Measurements from ENCODE around the gene NCOA5.
A peak's percentile ranks its signal among the peaks of the same experiment; 100 is the strongest.

NCOA5 gene

DNA sequence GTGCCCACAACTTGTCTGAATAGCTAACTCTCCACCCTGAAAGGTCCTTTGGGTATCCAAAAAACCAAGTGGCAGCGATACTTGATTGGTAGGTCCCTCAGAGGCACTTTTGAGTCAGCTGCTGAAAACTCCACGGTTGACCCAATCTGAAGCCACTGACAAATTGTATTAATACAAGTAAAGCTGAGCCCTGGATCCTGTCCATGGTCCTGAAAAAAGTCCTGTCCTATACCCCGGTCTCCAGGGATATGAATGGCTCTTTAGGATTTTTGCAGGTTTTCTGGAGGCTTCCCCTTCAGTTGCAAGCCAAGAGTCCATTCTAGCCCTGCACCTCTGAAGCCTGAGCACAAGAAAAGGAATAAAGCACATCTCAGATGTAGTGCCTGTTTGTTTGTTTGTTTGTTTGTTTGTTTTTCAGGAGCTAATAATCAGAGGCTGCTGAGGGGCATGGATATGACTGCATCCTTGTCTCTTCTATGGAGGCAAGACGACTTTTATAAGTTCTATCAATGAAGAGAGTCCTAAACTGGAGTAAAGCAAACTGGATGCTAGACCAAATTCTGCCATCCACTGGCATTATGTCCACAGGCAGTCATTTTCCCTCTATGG lies 62.4 kb downstream of the NCOA5 start:
- no peaks in the 10 kb centered on the region for H3K9me3 ChIP-seq (replicated peaks in 1 of 2; ENCODE audit: control insufficient read depth in 2 of 2, insufficient read depth in 1 of 2, low read depth in 1 of 2, low read length in 2 of 2)
- WGBS, 2 donors (ENCODE audit: extremely low coverage in 2 of 2, insufficient read length in 2 of 2, insufficient replicate concordance in 1 of 2) = no CpG with 5 or more reads among the region's 4 CpGs
- peak; percentile 78 for DNase-seq (ENCODE audit: low spot score)
- no peak overlapping the region for H2AK5ac ChIP-seq (ENCODE audit: low read depth, low read length)
- no peak overlapping the region for H3K14ac ChIP-seq (ENCODE audit: low read length)
- H4K91ac ChIP-seq (ENCODE audit: low read depth, low read length, poor library complexity) = no peak overlapping the region
- H3K79me1 ChIP-seq (ENCODE audit: low read depth, low read length) = no peaks in the 10 kb centered on the region
- H3K4me1 ChIP-seq (ENCODE audit: control insufficient read depth in 2 of 2, insufficient read depth in 1 of 2, low read depth in 1 of 2, low read length in 2 of 2) = peaks cover 6 to 9% of the 10 kb centered on the region in 2 donors
- no peak overlapping the region for H3K9ac ChIP-seq (ENCODE audit: low read depth, low read length, poor library complexity)
- H3K4me2 ChIP-seq (ENCODE audit: insufficient read depth, low read length, poor library complexity, severe bottlenecking) = no peak overlapping the region
- no peak overlapping the region for H3K23ac ChIP-seq (ENCODE audit: low read depth, low read length, poor library complexity)
- no peak overlapping the region for H3K4me3 ChIP-seq (ENCODE audit: low read length in 2 of 2)
- no peak overlapping the region for H2BK15ac ChIP-seq (ENCODE audit: low read length)
- no peaks in the 10 kb centered on the region for H3K36me3 ChIP-seq (replicated peaks in 1 of 2; ENCODE audit: control insufficient read depth in 2 of 2, insufficient read depth in 2 of 2, low read length in 2 of 2)
- H3K18ac ChIP-seq (ENCODE audit: low read length) = no peak overlapping the region
- no peak overlapping the region for H3K27ac ChIP-seq (replicated peaks; ENCODE audit: low read length)
- no peak overlapping the region for H2AFZ ChIP-seq (ENCODE audit: low read length)
- H2BK5ac ChIP-seq (ENCODE audit: low read length) = no peak overlapping the region
- no peak overlapping the region for H4K8ac ChIP-seq (ENCODE audit: low read depth, low read length)
- H3K27me3 ChIP-seq (ENCODE audit: control insufficient read depth in 3 of 3, insufficient read depth in 3 of 3, low read depth in 1 of 3, low read length in 3 of 3) = peaks cover 11 to 76% (median 53%) of the 10 kb centered on the region in 3 experiments
- H2BK12ac ChIP-seq (ENCODE audit: low read length) = no peak overlapping the region
- no peak overlapping the region for H2BK120ac ChIP-seq (ENCODE audit: low read depth, low read length)
- H3K4ac ChIP-seq (ENCODE audit: low read length) = no peak overlapping the region

DNA sequence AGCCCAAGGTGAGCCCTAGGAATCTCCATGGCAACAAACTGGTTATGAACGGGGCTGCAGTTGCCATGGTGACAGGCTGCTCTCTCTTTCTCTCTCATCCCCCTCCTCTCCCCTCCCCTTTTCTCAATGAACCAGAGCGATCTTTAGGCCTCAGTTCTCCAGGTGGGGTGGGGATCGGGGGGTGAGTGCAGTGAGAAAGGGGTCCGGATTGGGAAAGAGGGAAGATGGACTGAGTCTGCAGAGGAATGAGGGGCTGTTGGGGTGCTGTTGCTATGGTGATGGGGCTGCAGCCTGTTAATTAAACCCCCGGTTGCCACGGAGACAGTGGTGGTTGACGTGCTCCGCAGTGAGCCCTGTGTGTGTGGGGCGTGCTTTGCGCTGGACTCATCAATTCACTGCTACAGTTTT lies 64.4 kb downstream of the NCOA5 start:
- Histone ChIP-seq H3K4me2 (ENCODE audit: insufficient read depth, low read length, poor library complexity, severe bottlenecking) (no peak overlapping the region), H2AK5ac (ENCODE audit: low read depth, low read length) (no peak overlapping the region), H2BK120ac (ENCODE audit: low read depth, low read length) (no peak overlapping the region), H3K14ac (ENCODE audit: low read length) (no peak overlapping the region), H3K23ac (ENCODE audit: low read depth, low read length, poor library complexity) (no peak overlapping the region), H3K27me3 (ENCODE audit: control insufficient read depth in 3 of 3, insufficient read depth in 3 of 3, low read depth in 1 of 3, low read length in 3 of 3) (peaks cover under 1 to 56% (median 34%) of the 10 kb centered on the region in 3 experiments), H3K4ac (ENCODE audit: low read length) (no peak overlapping the region), H3K9ac (ENCODE audit: low read depth, low read length, poor library complexity) (no peak overlapping the region), H3K79me1 (ENCODE audit: low read depth, low read length) (no peaks in the 10 kb centered on the region), H2BK5ac (ENCODE audit: low read length) (peak overlapping the region; percentile 47), H3K9me3 (replicated peaks in 1 of 2; ENCODE audit: control insufficient read depth in 2 of 2, insufficient read depth in 1 of 2, low read depth in 1 of 2, low read length in 2 of 2) (no peaks in the 10 kb centered on the region), H3K4me3 (ENCODE audit: low read length in 2 of 2) (no peak overlapping the region), H4K8ac (ENCODE audit: low read depth, low read length) (no peak overlapping the region), H2BK15ac (ENCODE audit: low read length) (no peak overlapping the region), H3K36me3 (replicated peaks in 1 of 2; ENCODE audit: control insufficient read depth in 2 of 2, insufficient read depth in 2 of 2, low read length in 2 of 2) (no peaks in the 10 kb centered on the region), H3K18ac (ENCODE audit: low read length) (no peak overlapping the region), H2BK12ac (ENCODE audit: low read length) (no peak overlapping the region), H3K4me1 (ENCODE audit: control insufficient read depth in 2 of 2, insufficient read depth in 1 of 2, low read depth in 1 of 2, low read length in 2 of 2) (peaks cover 7 to 15% of the 10 kb centered on the region in 2 donors), H2AFZ (ENCODE audit: low read length) (no peak overlapping the region), H3K27ac (replicated peaks; ENCODE audit: low read length) (no peak overlapping the region), H4K91ac (ENCODE audit: low read depth, low read length, poor library complexity) (no peak overlapping the region)
- no CpG with 5 or more reads among the region's 10 CpGs for WGBS, 2 donors (ENCODE audit: extremely low coverage in 2 of 2, insufficient read length in 2 of 2, insufficient replicate concordance in 1 of 2)
- DNase-seq (ENCODE audit: low spot score) = no peak

GRCh38 chr20:46023999-46024398 lies 65.8 kb downstream of the NCOA5 start:
- no peak overlapping the region for H3K27ac ChIP-seq (replicated peaks; ENCODE audit: low read length)
- no peak overlapping the region for H3K14ac ChIP-seq (ENCODE audit: low read length)
- no peak overlapping the region for H2BK5ac ChIP-seq (ENCODE audit: low read length)
- no peak for DNase-seq (ENCODE audit: low spot score)
- peaks cover 7 to 15% of the 10 kb centered on the region in 2 donors for H3K4me1 ChIP-seq (ENCODE audit: control insufficient read depth in 2 of 2, insufficient read depth in 1 of 2, low read depth in 1 of 2, low read length in 2 of 2)
- H3K18ac ChIP-seq (ENCODE audit: low read length) = no peak overlapping the region
- H3K4me2 ChIP-seq (ENCODE audit: insufficient read depth, low read length, poor library complexity, severe bottlenecking) = no peak overlapping the region
- H3K27me3 ChIP-seq (ENCODE audit: control insufficient read depth in 3 of 3, insufficient read depth in 3 of 3, low read depth in 1 of 3, low read length in 3 of 3) = peaks cover 0 to 43% (median 23%) of the 10 kb centered on the region in 3 experiments
- no peaks in the 10 kb centered on the region for H3K79me1 ChIP-seq (ENCODE audit: low read depth, low read length)
- H4K8ac ChIP-seq (ENCODE audit: low read depth, low read length) = no peak overlapping the region
- no peak overlapping the region for H2AK5ac ChIP-seq (ENCODE audit: low read depth, low read length)
- H3K4me3 ChIP-seq (ENCODE audit: low read length in 2 of 2) = no peak overlapping the region
- no CpG with 5 or more reads among the region's 4 CpGs for WGBS, 2 donors (ENCODE audit: extremely low coverage in 2 of 2, insufficient read length in 2 of 2, insufficient replicate concordance in 1 of 2)
- no peak overlapping the region for H2AFZ ChIP-seq (ENCODE audit: low read length)
- no peak overlapping the region for H2BK120ac ChIP-seq (ENCODE audit: low read depth, low read length)
- H3K9me3 ChIP-seq (replicated peaks in 1 of 2; ENCODE audit: control insufficient read depth in 2 of 2, insufficient read depth in 1 of 2, low read depth in 1 of 2, low read length in 2 of 2) = no peaks in the 10 kb centered on the region
- no peak overlapping the region for H4K91ac ChIP-seq (ENCODE audit: low read depth, low read length, poor library complexity)
- no peak overlapping the region for H2BK15ac ChIP-seq (ENCODE audit: low read length)
- no peak overlapping the region for H3K4ac ChIP-seq (ENCODE audit: low read length)
- no peak overlapping the region for H3K23ac ChIP-seq (ENCODE audit: low read depth, low read length, poor library complexity)
- no peak overlapping the region for H3K9ac ChIP-seq (ENCODE audit: low read depth, low read length, poor library complexity)
- no peak overlapping the region for H2BK12ac ChIP-seq (ENCODE audit: low read length)
- no peaks in the 10 kb centered on the region for H3K36me3 ChIP-seq (replicated peaks in 1 of 2; ENCODE audit: control insufficient read depth in 2 of 2, insufficient read depth in 2 of 2, low read length in 2 of 2)

DNA sequence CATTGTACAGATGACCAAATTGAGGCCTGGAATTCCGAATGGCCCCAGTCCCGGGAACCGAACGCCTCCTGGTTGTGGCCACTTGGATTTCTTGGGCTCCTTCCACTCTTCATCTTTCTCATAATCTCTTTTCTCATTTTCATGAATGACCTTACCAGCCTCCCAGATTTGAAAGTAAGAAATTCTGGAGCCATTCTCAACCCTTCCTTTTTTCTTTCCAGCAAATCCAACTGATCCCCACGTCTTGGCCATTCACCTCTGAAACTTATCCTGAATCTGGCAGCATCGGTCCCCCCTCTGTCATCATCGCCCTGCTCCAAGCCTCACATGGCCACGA lies 66.6 kb downstream of the NCOA5 start:
- no peak overlapping the region for H3K23ac ChIP-seq (ENCODE audit: low read depth, low read length, poor library complexity)
- no peak overlapping the region for H3K4me2 ChIP-seq (ENCODE audit: insufficient read depth, low read length, poor library complexity, severe bottlenecking)
- H3K14ac ChIP-seq (ENCODE audit: low read length) = no peak overlapping the region
- no peak overlapping the region for H4K8ac ChIP-seq (ENCODE audit: low read depth, low read length)
- H2BK5ac ChIP-seq (ENCODE audit: low read length) = no peak overlapping the region
- WGBS, 2 donors (ENCODE audit: extremely low coverage in 2 of 2, insufficient read length in 2 of 2, insufficient replicate concordance in 1 of 2) = no CpG with 5 or more reads among the region's 8 CpGs
- H4K91ac ChIP-seq (ENCODE audit: low read depth, low read length, poor library complexity) = no peak overlapping the region
- H3K79me1 ChIP-seq (ENCODE audit: low read depth, low read length) = no peaks in the 10 kb centered on the region
- H2BK15ac ChIP-seq (ENCODE audit: low read length) = no peak overlapping the region
- no peak for DNase-seq (ENCODE audit: low spot score)
- no peaks in the 10 kb centered on the region for H3K9me3 ChIP-seq (replicated peaks in 1 of 2; ENCODE audit: control insufficient read depth in 2 of 2, insufficient read depth in 1 of 2, low read depth in 1 of 2, low read length in 2 of 2)
- H3K4ac ChIP-seq (ENCODE audit: low read length) = no peak overlapping the region
- H3K36me3 ChIP-seq (replicated peaks in 1 of 2; ENCODE audit: control insufficient read depth in 2 of 2, insufficient read depth in 2 of 2, low read length in 2 of 2) = no peaks in the 10 kb centered on the region
- H3K4me1 ChIP-seq (ENCODE audit: control insufficient read depth in 2 of 2, insufficient read depth in 1 of 2, low read depth in 1 of 2, low read length in 2 of 2) = peaks cover 7 to 15% of the 10 kb centered on the region in 2 donors
- no peak overlapping the region for H2AK5ac ChIP-seq (ENCODE audit: low read depth, low read length)
- H3K27me3 ChIP-seq (ENCODE audit: control insufficient read depth in 3 of 3, insufficient read depth in 3 of 3, low read depth in 1 of 3, low read length in 3 of 3) = peaks cover 0 to 35% (median 14%) of the 10 kb centered on the region in 3 experiments
- H2AFZ ChIP-seq (ENCODE audit: low read length) = no peak overlapping the region
- H2BK120ac ChIP-seq (ENCODE audit: low read depth, low read length) = no peak overlapping the region
- no peak overlapping the region for H3K4me3 ChIP-seq (ENCODE audit: low read length in 2 of 2)
- no peak overlapping the region for H3K9ac ChIP-seq (ENCODE audit: low read depth, low read length, poor library complexity)
- no peak overlapping the region for H3K18ac ChIP-seq (ENCODE audit: low read length)
- no peak overlapping the region for H3K27ac ChIP-seq (replicated peaks; ENCODE audit: low read length)
- H2BK12ac ChIP-seq (ENCODE audit: low read length) = no peak overlapping the region

Measured in neuronal stem cell (in vitro differentiated cells).